HFF-Myc (cell line): ENCODE results near the gene NUP205.

Experiments used
- DNase-seq: peaks from one replicate; pipeline ENCODE4 v3.0.0-alpha.2; 2011; ENCODE audit warnings: low read depth; ENCODE audit errors: extremely low read depth
- H3K4me3 ChIP-seq: replicated peaks from 2 replicates; pipeline ENCODE4 v1.5.1; 2011; ENCODE audit warnings: low read depth, mild to moderate bottlenecking, control low read depth, low read length
- CTCF ChIP-seq: IDR thresholded peaks from 2 replicates; pipeline ENCODE4 v1.5.1; 2012; ENCODE audit warnings: mild to moderate bottlenecking, low read depth, low read length, control low read depth; ENCODE audit errors: missing control alignments

The NUP205 gene

GRCh38 chr7:135522509-135522908, 35.2 kb upstream of the NUP205 start:
- no peak overlapping the region for H3K4me3 ChIP-seq
- no peak for DNase-seq
- TF ChIP-seq CTCF, result no peak

GRCh38 chr7:135523146-135523545, 34.6 kb upstream of the NUP205 start:
- no peak for DNase-seq
- TF ChIP-seq CTCF, result no peak
- no peak overlapping the region for H3K4me3 ChIP-seq

GRCh38 chr7:135525426-135525825, 32.3 kb upstream of the NUP205 start:
- no peak for DNase-seq
- no peak overlapping the region for H3K4me3 ChIP-seq
- TF ChIP-seq CTCF, result no peak

GRCh38 chr7:135527025-135527424, 30.7 kb upstream of the NUP205 start:
- H3K4me3 ChIP-seq, result no peak overlapping the region
- TF ChIP-seq CTCF, result no peak
- DNase-seq, result no peak

DNA sequence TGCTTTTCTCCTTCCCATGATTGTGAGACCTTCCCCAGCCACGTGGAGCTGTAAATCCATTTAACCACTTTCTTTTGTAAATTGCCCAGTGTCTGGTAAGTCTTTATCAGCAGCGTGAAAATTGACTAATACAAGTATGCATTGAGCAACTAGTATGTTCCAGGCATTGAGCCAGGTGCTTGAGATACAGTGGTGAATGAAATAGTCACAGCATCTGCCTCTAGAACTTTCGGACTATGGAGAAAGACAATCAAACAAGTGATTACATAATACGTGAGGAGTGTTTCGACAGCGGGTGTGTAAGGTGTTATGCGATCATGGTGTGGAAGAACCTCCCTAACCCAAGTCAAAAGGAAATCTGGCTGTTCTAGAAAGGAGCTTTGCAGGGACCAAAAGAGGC, 21.6 kb upstream of the NUP205 start:
- H3K4me3 ChIP-seq, result no peak overlapping the region
- no peak for DNase-seq
- no peak for TF ChIP-seq CTCF

- no peak for TF ChIP-seq CTCF
- no peak for DNase-seq
- H3K4me3 ChIP-seq, result no peak overlapping the region
Observed at GRCh38 chr7:135537453-135537852, 20.3 kb upstream of the NUP205 start.

DNA sequence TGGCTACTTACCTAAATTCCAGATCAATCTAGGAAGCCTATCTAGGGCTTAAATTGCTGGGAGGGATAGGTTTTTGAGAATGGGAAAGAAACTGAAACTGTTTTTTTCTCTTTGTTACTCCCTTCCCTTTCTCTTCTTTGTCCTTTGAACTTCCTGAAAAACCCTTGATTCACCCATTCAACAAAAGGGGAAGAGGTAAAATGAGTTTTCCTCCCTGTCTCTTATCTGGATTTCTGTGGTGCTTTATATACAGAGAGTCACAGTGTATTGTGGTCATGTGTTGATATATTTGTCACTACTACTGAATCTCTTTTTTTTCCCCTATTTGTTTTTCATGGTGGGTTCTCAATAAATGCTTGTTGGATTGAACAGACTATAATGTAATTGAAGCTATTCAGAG, 19.8 kb upstream of the NUP205 start:
- DNase-seq, result no peak

More for the DNA sequence above, 19.8 kb upstream of the NUP205 start:
- no peak overlapping the region for H3K4me3 ChIP-seq
- no peak for TF ChIP-seq CTCF
